Measurements from ENCODE around the gene TNXB. TPM values are rescaled to one million over a fixed set of nuclear protein-coding genes. Genes with fewer than 3 reads are reported as not detected.
"Not testable (repeated sequence)": the region's sequence is repeated elsewhere in the genome, so short reads cannot be mapped to it uniquely, and the experiment has no call there.

The TNXB gene
- polyA plus RNA-seq, 3 donors from 2014 or later = not detected

- no peak for DNase-seq
- Mint-ChIP-seq H3K4me3 (peak overlapping the region; percentile 17 to 57 (median 30)), H3K9me3 (peaks cover 0 to 6% (median 2%) of the 10 kb centered on the region in 6 donors), H3K27ac (peak overlapping the region in 2 of 6 donors; percentile 1 to 12), H3K36me3 (peaks cover 0 to 7% (median 0%) of the 10 kb centered on the region in 3 donors), H3K4me1 (peaks cover 53 to 74% of the 10 kb centered on the region in 2 donors), H3K27me3 (ENCODE audit: low read depth in 3 of 3) (peaks cover 18 to 23% (median 19%) of the 10 kb centered on the region in 3 donors)
Measured at GRCh38 chr6:32149932-32150870, 41.1 kb upstream of the TNXB start.

GRCh38 chr6:32149092-32149755, 40.1 kb upstream of the TNXB start:
- no peak for DNase-seq

GRCh38 chr6:32148289-32149091, 39.4 kb upstream of the TNXB start:
- peak overlapping the region; percentile 65 to 92 (median 81) for H3K27ac Mint-ChIP-seq
- peaks cover 11 to 24% (median 12%) of the 10 kb centered on the region in 3 donors for H3K27me3 Mint-ChIP-seq (ENCODE audit: low read depth in 3 of 3)
- DNase-seq = peak; percentile 80 to 86 (median 85)
- H3K4me1 Mint-ChIP-seq = peaks cover 37 to 57% of the 10 kb centered on the region in 2 donors
- peak overlapping the region; percentile 89 to 97 (median 92) for H3K4me3 Mint-ChIP-seq
- peaks cover 0 to 6% (median 2%) of the 10 kb centered on the region in 6 donors for H3K9me3 Mint-ChIP-seq
- H3K36me3 Mint-ChIP-seq = peaks cover 0 to 7% (median 0%) of the 10 kb centered on the region in 3 donors

More at GRCh38 chr6:32149092-32149755, 40.1 kb upstream of the TNXB start:
- peaks cover 17 to 24% (median 17%) of the 10 kb centered on the region in 3 donors for H3K27me3 Mint-ChIP-seq (ENCODE audit: low read depth in 3 of 3)
- H3K4me1 Mint-ChIP-seq = peaks cover 44 to 64% of the 10 kb centered on the region in 2 donors
- H3K4me3 Mint-ChIP-seq = peak overlapping the region; percentile 89 to 97 (median 92)
- H3K9me3 Mint-ChIP-seq = peaks cover 0 to 6% (median 2%) of the 10 kb centered on the region in 6 donors
- H3K36me3 Mint-ChIP-seq = peaks cover 0 to 7% (median 0%) of the 10 kb centered on the region in 3 donors
- peak overlapping the region; percentile 65 to 92 (median 81) for H3K27ac Mint-ChIP-seq

GRCh38 chr6:32147401-32148132, 38.4 kb upstream of the TNXB start:
- H3K27ac Mint-ChIP-seq = peak overlapping the region in 3 of 6 donors; percentile 17 to 80 (median 67)
- H3K4me3 Mint-ChIP-seq = peak overlapping the region; percentile 89 to 97 (median 92)
- H3K36me3 Mint-ChIP-seq = peaks cover 0 to 7% (median 0%) of the 10 kb centered on the region in 3 donors
- peaks cover 9 to 20% (median 10%) of the 10 kb centered on the region in 3 donors for H3K27me3 Mint-ChIP-seq (ENCODE audit: low read depth in 3 of 3)
- peaks cover 30 to 48% of the 10 kb centered on the region in 2 donors for H3K4me1 Mint-ChIP-seq
- H3K9me3 Mint-ChIP-seq = peaks cover 0 to 6% (median 2%) of the 10 kb centered on the region in 6 donors
- DNase-seq = no peak

GRCh38 chr6:32146687-32147086, 37.5 kb upstream of the TNXB start:
- H3K4me1 Mint-ChIP-seq = peaks cover 30 to 41% of the 10 kb centered on the region in 2 donors
- H3K36me3 Mint-ChIP-seq = peaks cover 0 to 7% (median 0%) of the 10 kb centered on the region in 3 donors
- H3K9me3 Mint-ChIP-seq = peaks cover 0 to 6% (median 2%) of the 10 kb centered on the region in 6 donors
- peaks cover 7 to 23% (median 12%) of the 10 kb centered on the region in 3 donors for H3K27me3 Mint-ChIP-seq (ENCODE audit: low read depth in 3 of 3)
- DNase-seq = no peak
- H3K27ac Mint-ChIP-seq = peak overlapping the region in 4 of 6 donors; percentile 9 to 32 (median 20)
- peak overlapping the region in 3 of 5 donors; percentile 2 to 61 (median 48) for H3K4me3 Mint-ChIP-seq

- peak overlapping the region in 3 of 6 donors; percentile 9 to 32 (median 13) for H3K27ac Mint-ChIP-seq
- no peak for DNase-seq
- H3K27me3 Mint-ChIP-seq (ENCODE audit: low read depth in 3 of 3) = peaks cover 7 to 23% (median 12%) of the 10 kb centered on the region in 3 donors
- H3K36me3 Mint-ChIP-seq = peaks cover 0 to 7% (median 0%) of the 10 kb centered on the region in 3 donors
- H3K4me1 Mint-ChIP-seq = peaks cover 30 to 41% of the 10 kb centered on the region in 2 donors
- H3K9me3 Mint-ChIP-seq = peaks cover 0 to 6% (median 2%) of the 10 kb centered on the region in 6 donors
- peak overlapping the region in 4 of 5 donors; percentile 2 to 61 (median 32) for H3K4me3 Mint-ChIP-seq
Measured at GRCh38 chr6:32146287-32146686, 37.1 kb upstream of the TNXB start.

GRCh38 chr6:32144238-32144637, 35.1 kb upstream of the TNXB start:
- not testable (repeated sequence) for H3K4me3 Mint-ChIP-seq, H3K36me3 Mint-ChIP-seq, H3K27ac Mint-ChIP-seq, DNase-seq, H3K9me3 Mint-ChIP-seq
- Mint-ChIP-seq H3K4me1 (peaks cover 30 to 35% of the 10 kb centered on the region in 2 donors), H3K27me3 (ENCODE audit: low read depth in 3 of 3) (peaks cover 6 to 19% (median 12%) of the 10 kb centered on the region in 3 donors)

GRCh38 chr6:32140420-32141046, 31.4 kb upstream of the TNXB start:
- H3K36me3 Mint-ChIP-seq = no peaks in the 10 kb centered on the region
- peaks cover 2 to 6% (median 4%) of the 10 kb centered on the region in 3 donors for H3K27me3 Mint-ChIP-seq (ENCODE audit: low read depth in 3 of 3)
- no peak overlapping the region for H3K4me3 Mint-ChIP-seq
- H3K4me1 Mint-ChIP-seq = no peaks in the 10 kb centered on the region
- H3K9me3 Mint-ChIP-seq = no peaks in the 10 kb centered on the region
- H3K27ac Mint-ChIP-seq = peak overlapping the region in 1 of 6 donors; percentile 20
- DNase-seq = no peak

- Mint-ChIP-seq H3K36me3 (no peaks in the 10 kb centered on the region), H3K4me3 (no peak overlapping the region), H3K27me3 (ENCODE audit: low read depth in 3 of 3) (peaks cover 2 to 4% (median 3%) of the 10 kb centered on the region in 3 donors), H3K4me1 (no peaks in the 10 kb centered on the region), H3K9me3 (no peaks in the 10 kb centered on the region), H3K27ac (no peak overlapping the region)
- no peak for DNase-seq
Measured at GRCh38 chr6:32139590-32139989, 30.5 kb upstream of the TNXB start.

- Mint-ChIP-seq H3K27ac (no peak overlapping the region), H3K36me3 (no peaks in the 10 kb centered on the region), H3K27me3 (ENCODE audit: low read depth in 3 of 3) (peaks cover 2 to 4% (median 3%) of the 10 kb centered on the region in 3 donors), H3K4me1 (no peaks in the 10 kb centered on the region), H3K9me3 (no peaks in the 10 kb centered on the region), H3K4me3 (no peak overlapping the region)
- no peak for DNase-seq
Measured at GRCh38 chr6:32137454-32137853, 28.3 kb upstream of the TNXB start.

- H3K27me3 Mint-ChIP-seq (ENCODE audit: low read depth in 3 of 3) = peaks cover 0 to 7% (median 0%) of the 10 kb centered on the region in 3 donors
- H3K9me3 Mint-ChIP-seq = no peaks in the 10 kb centered on the region
- no peak overlapping the region for H3K4me3 Mint-ChIP-seq
- no peak overlapping the region for H3K27ac Mint-ChIP-seq
- no peak for DNase-seq
- H3K4me1 Mint-ChIP-seq = peaks cover 16 to 18% of the 10 kb centered on the region in 2 donors
- no peaks in the 10 kb centered on the region for H3K36me3 Mint-ChIP-seq
Measured at GRCh38 chr6:32133786-32134185, 24.6 kb upstream of the TNXB start.

GRCh38 chr6:32132110-32132509, 23.0 kb upstream of the TNXB start:
- H3K27me3 Mint-ChIP-seq (ENCODE audit: low read depth in 3 of 3) = peaks cover 0 to 7% (median 3%) of the 10 kb centered on the region in 3 donors
- H3K27ac Mint-ChIP-seq = peak overlapping the region in 1 of 6 donors; percentile 7
- no peaks in the 10 kb centered on the region for H3K9me3 Mint-ChIP-seq
- no peak for DNase-seq
- H3K4me3 Mint-ChIP-seq = peak overlapping the region in 2 of 5 donors; percentile 2 to 35
- H3K4me1 Mint-ChIP-seq = peaks cover 33 to 34% of the 10 kb centered on the region in 2 donors
- H3K36me3 Mint-ChIP-seq = no peaks in the 10 kb centered on the region

All from immature natural killer cell (primary cell).